Astrocyte (in vitro differentiated cells and primary cell): ENCODE data around the gene FTO. TPM values are rescaled to one million over a fixed set of nuclear protein-coding genes. Genes with fewer than 3 reads are reported as not detected.

Experiments used
- DNase-seq: peaks from one replicate; pipeline ENCODE4 v3.0.0-alpha.2; 2010; ENCODE audit warnings: low read depth
- FAIRE-seq: peaks from 2 replicates; lab custom pipeline; 2011; peaks lifted over from hg19 to GRCh38; lab: Jason Lieb, UNC
- H2AFZ ChIP-seq: 2 replicates; pipeline ENCODE4 v1.6.0; 2012; ENCODE audit warnings: low read depth, low read length, inconsistent platforms
- H3K27ac ChIP-seq: 2 replicates; pipeline ENCODE4 v1.5.1; 2011; ENCODE audit warnings: low read depth, low read length, inconsistent platforms
- H3K27me3 ChIP-seq: 2 replicates; pipeline ENCODE4 v1.6.0; 2011; ENCODE audit warnings: low read length, inconsistent platforms; ENCODE audit not compliant: insufficient read depth
- H3K36me3 ChIP-seq: 2 replicates; pipeline ENCODE4 v1.5.1; 2011; ENCODE audit warnings: low read length, inconsistent platforms; ENCODE audit not compliant: insufficient read depth
- H3K4me1 ChIP-seq: 2 replicates; pipeline ENCODE4 v1.5.1; 2011; ENCODE audit warnings: low read length, inconsistent platforms; ENCODE audit not compliant: insufficient read depth
- H3K4me2 ChIP-seq: 2 replicates; pipeline ENCODE4 v1.6.0; 2012; ENCODE audit warnings: low read length, inconsistent platforms
- H3K4me3 ChIP-seq: 2 replicates; pipeline ENCODE4 v1.5.1; 2011; ENCODE audit warnings: low read depth, mild to moderate bottlenecking, low read length, inconsistent platforms; ENCODE audit not compliant: insufficient read depth
- H3K79me2 ChIP-seq: 2 replicates; pipeline ENCODE4 v1.6.0; 2012; ENCODE audit warnings: mild to moderate bottlenecking, low read length, inconsistent platforms; ENCODE audit not compliant: insufficient read depth
- H3K9ac ChIP-seq: 2 replicates; pipeline ENCODE4 v1.6.0; 2012; ENCODE audit warnings: mild to moderate bottlenecking, low read length, inconsistent platforms
- H3K9me3 ChIP-seq: 2 replicates; pipeline ENCODE4 v1.5.1; 2012; ENCODE audit warnings: low read depth, mild to moderate bottlenecking, low read length, inconsistent platforms; ENCODE audit not compliant: insufficient read depth
- H4K20me1 ChIP-seq: 2 replicates; pipeline ENCODE4 v1.6.0; 2012; ENCODE audit warnings: low read length, inconsistent platforms; ENCODE audit not compliant: insufficient read depth
- H3K27ac Mint-ChIP-seq: one replicate; pipeline ENCODE4 v1.8.0; 2021; ENCODE audit warnings: mild to moderate bottlenecking, mixed read lengths; ENCODE audit not compliant: unreplicated experiment
- H3K27me3 Mint-ChIP-seq: one replicate; pipeline ENCODE4 v1.8.0; 2021; ENCODE audit warnings: low read depth, mixed read lengths; ENCODE audit not compliant: unreplicated experiment
- H3K36me3 Mint-ChIP-seq: one replicate; pipeline ENCODE4 v1.8.0; 2021; ENCODE audit warnings: low read depth, mixed read lengths; ENCODE audit not compliant: unreplicated experiment
- H3K4me1 Mint-ChIP-seq: one replicate; pipeline ENCODE4 v1.8.0; 2021; ENCODE audit warnings: low read depth, mixed read lengths; ENCODE audit not compliant: unreplicated experiment
- H3K4me3 Mint-ChIP-seq: one replicate; pipeline ENCODE4 v1.8.0; 2021; ENCODE audit warnings: mild to moderate bottlenecking, moderate library complexity, mixed read lengths; ENCODE audit not compliant: unreplicated experiment
- H3K9me3 Mint-ChIP-seq: one replicate; pipeline ENCODE4 v1.8.0; 2021; ENCODE audit warnings: mild to moderate bottlenecking, mixed read lengths; ENCODE audit not compliant: unreplicated experiment
- CTCF ChIP-seq: IDR thresholded peaks from 2 replicates; pipeline ENCODE4 v1.5.1; 2011; ENCODE audit warnings: low read depth, mild to moderate bottlenecking, inconsistent platforms, low read length, moderate library complexity; ENCODE audit not compliant: insufficient read depth
- EZH2 ChIP-seq: IDR thresholded peaks from 2 replicates; pipeline ENCODE4 v1.6.1; 2012; ENCODE audit warnings: mild to moderate bottlenecking, low read length, inconsistent platforms; ENCODE audit not compliant: insufficient read depth
- total RNA-seq: library from RNA; stranded (reverse); gene quantifications from 2 replicates; pipeline ENCODE4 v1.2.1, GENCODE V29; 2021

FTO gene
- total RNA-seq, 1 donor from 2014 or later, result 73.1 TPM

DNA sequence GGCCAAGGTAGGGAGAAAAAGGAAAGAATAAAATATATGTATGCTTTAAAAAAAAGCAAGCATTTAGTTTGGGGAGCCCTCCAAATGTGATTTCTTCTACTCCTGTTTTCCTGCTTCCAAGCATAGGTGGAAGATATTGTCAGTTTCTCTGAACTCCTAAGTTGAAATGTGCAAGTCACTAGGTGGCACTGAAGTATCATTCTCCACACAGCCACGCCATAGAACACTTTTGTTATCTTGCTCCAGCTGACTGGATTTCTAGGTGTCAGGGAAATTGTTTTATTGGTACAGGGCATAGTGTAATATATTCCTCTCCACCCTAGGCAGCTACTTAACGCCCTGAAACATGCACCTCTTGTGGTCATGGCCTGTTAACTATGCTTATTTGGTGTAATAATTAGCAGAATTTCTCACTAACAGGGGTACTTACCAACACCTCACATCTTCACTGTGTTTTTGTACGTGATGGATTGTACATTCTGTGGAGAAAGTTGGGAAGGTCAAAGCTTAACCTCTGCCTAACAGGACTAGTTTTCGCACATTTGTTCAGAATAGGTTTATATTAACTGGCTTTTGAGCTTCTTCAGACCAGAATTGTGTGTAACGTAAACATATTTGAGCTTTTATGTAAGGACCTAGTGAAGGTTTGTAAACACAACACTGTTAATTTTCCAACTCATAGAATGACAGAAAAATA, 69.3 kb downstream of the FTO start:
- H3K27ac Mint-ChIP-seq, result no peak overlapping the region
- FAIRE-seq, result peak; percentile 98
- H3K4me1 ChIP-seq, result peaks cover 49% of the 10 kb centered on the region

GRCh38 chr16:53773881-53774280, 69.9 kb downstream of the FTO start:
- no peak overlapping the region for H3K27ac ChIP-seq
- H2AFZ ChIP-seq, result no peak overlapping the region
- H3K9ac ChIP-seq, result no peak overlapping the region
- peaks cover 40% of the 10 kb centered on the region for H4K20me1 ChIP-seq
- peaks cover 43% of the 10 kb centered on the region for H3K4me1 ChIP-seq
- no peak for DNase-seq
- H3K4me3 Mint-ChIP-seq, result no peak overlapping the region
- H3K27me3 ChIP-seq, result peaks cover 8% of the 10 kb centered on the region
- no peaks in the 10 kb centered on the region for H3K9me3 Mint-ChIP-seq
- no peak overlapping the region for H3K4me3 ChIP-seq
- H3K27me3 Mint-ChIP-seq, result no peaks in the 10 kb centered on the region
- peaks cover 34% of the 10 kb centered on the region for H3K79me2 ChIP-seq
- H3K27ac Mint-ChIP-seq, result no peak overlapping the region
- TF ChIP-seq EZH2, result no peak
- TF ChIP-seq CTCF, result no peak
- no peaks in the 10 kb centered on the region for H3K36me3 ChIP-seq
- FAIRE-seq, result no peak
- H3K36me3 Mint-ChIP-seq, result no peaks in the 10 kb centered on the region
- no peaks in the 10 kb centered on the region for H3K9me3 ChIP-seq
- H3K4me1 Mint-ChIP-seq, result peaks cover 31% of the 10 kb centered on the region
- peak overlapping the region; percentile 33 for H3K4me2 ChIP-seq

More for the DNA sequence above, 69.3 kb downstream of the FTO start:
- Histone ChIP-seq H3K79me2 (peaks cover 28% of the 10 kb centered on the region), H3K36me3 (no peaks in the 10 kb centered on the region), H3K27me3 (peaks cover 8% of the 10 kb centered on the region), H2AFZ (no peak overlapping the region), H3K4me2 (peak overlapping the region; percentile 33), H4K20me1 (peaks cover 44% of the 10 kb centered on the region), H3K9ac (peak overlapping the region; percentile 8), H3K9me3 (no peaks in the 10 kb centered on the region), H3K4me3 (no peak overlapping the region), H3K27ac (no peak overlapping the region)
- Mint-ChIP-seq H3K4me1 (peaks cover 33% of the 10 kb centered on the region), H3K9me3 (no peaks in the 10 kb centered on the region), H3K36me3 (no peaks in the 10 kb centered on the region), H3K4me3 (no peak overlapping the region), H3K27me3 (no peaks in the 10 kb centered on the region)
- no peak for TF ChIP-seq EZH2
- peak; percentile 75 for TF ChIP-seq CTCF
- DNase-seq, result peak; percentile 76
